Measurements from ENCODE around the gene LRRC1.

Gene LRRC1

DNA sequence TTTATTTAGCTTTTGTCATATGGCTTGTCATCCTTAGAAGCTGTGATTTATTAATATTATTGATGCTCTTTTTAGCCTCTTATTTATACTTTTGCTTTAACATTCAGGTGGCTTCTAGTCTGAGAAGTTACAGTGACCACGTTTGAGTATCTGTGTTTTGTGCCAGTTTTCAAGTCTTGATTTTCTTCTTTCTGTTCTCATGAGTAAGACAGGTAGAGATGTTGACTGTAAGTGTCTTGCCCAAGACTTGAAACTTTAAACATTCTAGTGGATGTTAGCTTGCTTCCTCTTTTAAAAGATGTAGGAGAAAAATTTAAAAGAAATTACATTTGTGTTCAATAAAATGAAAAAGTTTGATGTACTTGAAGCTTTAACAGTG is 122.6 kb downstream of the LRRC1 start:
- TF ChIP-seq, protein P1, sequence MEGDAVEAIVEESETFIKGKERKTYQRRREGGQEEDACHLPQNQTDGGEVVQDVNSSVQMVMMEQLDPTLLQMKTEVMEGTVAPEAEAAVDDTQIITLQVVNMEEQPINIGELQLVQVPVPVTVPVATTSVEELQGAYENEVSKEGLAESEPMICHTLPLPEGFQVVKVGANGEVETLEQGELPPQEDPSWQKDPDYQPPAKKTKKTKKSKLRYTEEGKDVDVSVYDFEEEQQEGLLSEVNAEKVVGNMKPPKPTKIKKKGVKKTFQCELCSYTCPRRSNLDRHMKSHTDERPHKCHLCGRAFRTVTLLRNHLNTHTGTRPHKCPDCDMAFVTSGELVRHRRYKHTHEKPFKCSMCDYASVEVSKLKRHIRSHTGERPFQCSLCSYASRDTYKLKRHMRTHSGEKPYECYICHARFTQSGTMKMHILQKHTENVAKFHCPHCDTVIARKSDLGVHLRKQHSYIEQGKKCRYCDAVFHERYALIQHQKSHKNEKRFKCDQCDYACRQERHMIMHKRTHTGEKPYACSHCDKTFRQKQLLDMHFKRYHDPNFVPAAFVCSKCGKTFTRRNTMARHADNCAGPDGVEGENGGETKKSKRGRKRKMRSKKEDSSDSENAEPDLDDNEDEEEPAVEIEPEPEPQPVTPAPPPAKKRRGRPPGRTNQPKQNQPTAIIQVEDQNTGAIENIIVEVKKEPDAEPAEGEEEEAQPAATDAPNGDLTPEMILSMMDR (IDR thresholded peaks at IDR 0.05; ENCODE audit: low read depth, low read length, missing control alignments), result no peak
- no peak for DNase-seq (ENCODE audit: low read depth)
- H3K4me3 ChIP-seq (ENCODE audit: low read depth, low read length), result no peak overlapping the region

GRCh38 chr6:53918854-53919510 is 124.2 kb downstream of the LRRC1 start:
- no peak for DNase-seq (ENCODE audit: low read depth)
- TF ChIP-seq, protein P1 (IDR thresholded peaks at IDR 0.05; ENCODE audit: low read depth, low read length, missing control alignments), result no peak
- no peak overlapping the region for H3K4me3 ChIP-seq (ENCODE audit: low read depth, low read length)

GRCh38 chr6:53919881-53920360 is 125.1 kb downstream of the LRRC1 start:
- TF ChIP-seq, protein P1 (IDR thresholded peaks at IDR 0.05; ENCODE audit: low read depth, low read length, missing control alignments), result no peak
- no peak for DNase-seq (ENCODE audit: low read depth)

GRCh38 chr6:53920881-53921280 is 126.1 kb downstream of the LRRC1 start:
- no peak for DNase-seq (ENCODE audit: low read depth)
- no peak overlapping the region for H3K4me3 ChIP-seq (ENCODE audit: low read depth, low read length)
- TF ChIP-seq, protein P1 (IDR thresholded peaks at IDR 0.05; ENCODE audit: low read depth, low read length, missing control alignments), result no peak

More at GRCh38 chr6:53919881-53920360, 125.1 kb downstream of the LRRC1 start:
- no peak overlapping the region for H3K4me3 ChIP-seq (ENCODE audit: low read depth, low read length)

DNA sequence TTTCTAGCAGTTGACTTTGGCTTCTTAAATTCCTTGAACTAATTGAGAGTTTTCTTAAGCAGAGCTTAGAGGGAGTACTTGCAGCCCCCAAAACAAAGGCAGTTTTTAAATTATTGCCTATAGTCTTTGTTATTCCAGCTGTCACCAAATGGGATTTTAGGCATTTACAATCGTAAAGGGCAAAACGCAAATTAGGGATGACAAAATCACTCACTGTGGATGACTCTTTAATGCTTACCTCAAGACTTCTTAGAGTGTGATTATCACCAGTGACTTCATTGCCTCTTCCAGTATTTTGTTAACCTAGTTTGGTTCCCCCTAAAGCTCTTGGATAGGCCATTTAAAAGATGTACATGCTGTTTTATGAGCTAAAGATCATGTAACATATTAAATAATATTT is 126.8 kb downstream of the LRRC1 start:
- no peak overlapping the region for H3K4me3 ChIP-seq (ENCODE audit: low read depth, low read length)
- TF ChIP-seq, protein P1 (IDR thresholded peaks at IDR 0.05; ENCODE audit: low read depth, low read length, missing control alignments), result no peak
- no peak for DNase-seq (ENCODE audit: low read depth)

DNA sequence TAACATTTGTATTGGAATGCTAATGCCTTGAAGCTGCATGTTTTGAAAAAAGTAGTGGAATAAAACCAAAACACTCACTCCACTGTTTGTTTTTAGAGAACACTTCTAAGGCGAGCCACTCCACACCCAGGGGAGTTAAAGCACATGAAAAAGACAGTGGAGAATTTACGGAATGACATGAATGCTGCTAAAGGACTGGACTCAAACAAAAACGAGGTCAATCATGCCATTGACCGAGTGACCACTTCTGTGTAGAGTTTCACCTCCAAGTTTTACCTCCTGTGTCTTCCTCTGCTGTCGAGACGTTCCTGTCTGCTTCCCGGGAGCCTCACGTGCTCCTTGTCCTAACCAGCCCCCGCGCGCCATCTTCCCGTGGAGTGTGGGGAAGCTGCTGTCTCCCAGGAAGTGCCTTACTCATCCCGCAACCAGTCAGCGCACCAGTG is 127.8 kb downstream of the LRRC1 start:
- DNase-seq (ENCODE audit: low read depth), result no peak
- no peak overlapping the region for H3K4me3 ChIP-seq (ENCODE audit: low read depth, low read length)
- TF ChIP-seq, protein P1 (IDR thresholded peaks at IDR 0.05; ENCODE audit: low read depth, low read length, missing control alignments), result no peak

- TF ChIP-seq, protein P1 (IDR thresholded peaks at IDR 0.05; ENCODE audit: low read depth, low read length, missing control alignments), result no peak
- no peak overlapping the region for H3K4me3 ChIP-seq (ENCODE audit: low read depth, low read length)
- DNase-seq (ENCODE audit: low read depth), result no peak
Measured at GRCh38 chr6:53924277-53924676, 129.5 kb downstream of the LRRC1 start.
